K562 (cell line): Measurements from ENCODE around the gene ZNF300. TPM values are rescaled to one million over a fixed set of nuclear protein-coding genes. Genes with fewer than 3 reads are reported as not detected.

ENCODE experiments used
- AFF4 ChIP-seq: sonication (generic); formaldehyde crosslinking; IDR thresholded peaks from 2 replicates; pipeline ENCODE4 v1.8.0; 2023; ENCODE audit warnings: mild to moderate bottlenecking, missing genetic modification reagents
- ARID1B ChIP-seq: fragments of 450-650 bp; IDR thresholded peaks from 2 replicates; pipeline ENCODE4 v1.6.1; 2016; ENCODE audit warnings: antibody characterized with exemption, mild to moderate bottlenecking, inconsistent platforms
- ATF4 ChIP-seq: fragments of 450-650 bp; formaldehyde crosslinking; IDR thresholded peaks from 2 replicates; pipeline ENCODE4 v1.4.0; 2022; ENCODE audit warnings: mild to moderate bottlenecking, moderate library complexity
- BRD4 ChIP-seq: fragments of 200-600 bp; sonication (generic); IDR thresholded peaks from 2 replicates; pipeline ENCODE4 v1.6.1; 2017; ENCODE audit warnings: inconsistent platforms
- DMBX1 ChIP-seq: fragments of 250-450 bp; sonication (Bioruptor Pico); IDR thresholded peaks from 2 replicates; pipeline ENCODE4 v1.8.0; 2022; ENCODE audit warnings: inconsistent platforms, mild to moderate bottlenecking, moderate library complexity, borderline replicate concordance
- HNRNPLL ChIP-seq: fragments of 200-400 bp; formaldehyde crosslinking; IDR thresholded peaks from 2 replicates; pipeline ENCODE4 v1.6.1; 2017; ENCODE audit warnings: low read length, low read depth, mild to moderate bottlenecking; ENCODE audit not compliant: poor library complexity, severe bottlenecking
- KAT8 ChIP-seq: fragments of 450-650 bp; IDR thresholded peaks from 2 replicates; pipeline ENCODE4 v1.6.1; 2016; ENCODE audit warnings: low read depth, mild to moderate bottlenecking
- MAFK ChIP-seq: IDR thresholded peaks from 2 replicates; pipeline ENCODE4 v1.6.1; 2011; ENCODE audit warnings: low read length, improper control_type of control experiment
- MBD2 ChIP-seq: sonication (generic); IDR thresholded peaks from 2 replicates; pipeline ENCODE4 v1.6.1; 2016; ENCODE audit warnings: low read depth, borderline replicate concordance
- NUFIP1 ChIP-seq: fragments of 450-650 bp; IDR thresholded peaks from 2 replicates; pipeline ENCODE4 v1.6.1; 2018; ENCODE audit not compliant: partially characterized antibody
- PHB ChIP-seq: fragments of 250-450 bp; sonication (Bioruptor Pico); IDR thresholded peaks from 2 replicates; pipeline ENCODE4 v1.5.0; 2021
- PTTG1 ChIP-seq: fragments of 450-650 bp; IDR thresholded peaks from 2 replicates; pipeline ENCODE4 v1.6.1; 2016; ENCODE audit warnings: low read depth, mild to moderate bottlenecking, missing genetic modification characterization, missing compliant biosample characterization
- RBM22 ChIP-seq: fragments of 200-400 bp; formaldehyde crosslinking; IDR thresholded peaks from 2 replicates; pipeline ENCODE4 v1.6.1; 2018; ENCODE audit warnings: low read length, low read depth; ENCODE audit not compliant: poor library complexity, severe bottlenecking
- SAFB2 ChIP-seq: fragments of 200-400 bp; formaldehyde crosslinking; IDR thresholded peaks from 2 replicates; pipeline ENCODE4 v1.6.1; 2018; ENCODE audit warnings: borderline replicate concordance, low read length, low read depth, moderate library complexity; ENCODE audit not compliant: severe bottlenecking
- SIRT6 ChIP-seq: IDR thresholded peaks from one replicate; pipeline ENCODE4 v1.6.1; 2012; ENCODE audit warnings: low read depth, mild to moderate bottlenecking, control low read depth, inconsistent platforms, low read length, moderate library complexity
- THRB ChIP-seq: fragments of 450-650 bp; formaldehyde crosslinking; conservative IDR thresholded peaks from 2 replicates; pipeline ENCODE4 v1.4.0; 2022; ENCODE audit warnings: mild to moderate bottlenecking, missing genetic modification characterization
- TRIM24 ChIP-seq, 2 experiments: fragments of 450-650 bp; IDR thresholded peaks; 2 replicates each; pipeline ENCODE4 v1.6.1; 2016
- U2AF1 ChIP-seq: fragments of 200-400 bp; formaldehyde crosslinking; optimal IDR thresholded peaks from 2 replicates; pipeline ENCODE3; 2017; ENCODE audit warnings: mild to moderate bottlenecking, low read depth, low read length, moderate library complexity
- YBX1 ChIP-seq: fragments of 450-650 bp; IDR thresholded peaks from 2 replicates; pipeline ENCODE4 v1.7.1; 2016; ENCODE audit warnings: mild to moderate bottlenecking
- ZNF316 ChIP-seq: fragments of 450-650 bp; IDR thresholded peaks from 2 replicates; pipeline ENCODE4 v1.6.1; 2016
- ZNF445 ChIP-seq: fragments of 250-450 bp; sonication (Bioruptor Pico); IDR thresholded peaks from 2 replicates; pipeline ENCODE4 v1.4.0; 2020; ENCODE audit warnings: low read depth, mild to moderate bottlenecking, moderate library complexity
- polyA plus RNA-seq, 8 experiments: library from polyadenylated mRNA; depleted of rRNA in 4 of 8; stranded (reverse) in 5 of 8; unstranded in 3 of 8; fragments of >200 nt; fragmentation: Nextera tagmentation in 2 of 8; fragmentation: Illumina TruSeq in 1 of 8; extraction: Ambion mirVana in 2 of 8; extraction: Trizol in 1 of 8; gene quantifications; 2 replicates each; pipeline versions ENCODE4 v1.2.1 to v1.2.3, GENCODE V29; 2011 to 2014; ENCODE audit warnings: inconsistent platforms in 1 of 8, missing spikeins in 1 of 8
- total RNA-seq, 7 experiments: library from RNA; depleted of rRNA in 6 of 7; stranded (reverse); fragments of >200 nt in 6 of 7; fragmentation: Illumina TruSeq in 2 of 7; extraction: Trizol in 2 of 7; gene quantifications; 2 replicates each; pipeline versions ENCODE4 v1.2.1 to v1.2.3, GENCODE V29; 2011 to 2021; ENCODE audit warnings: low replicate concordance in 1 of 7

The ZNF300 gene
- total and polyA plus RNA-seq, 9 of the 15 experiments (the other 6 are each of a cell fraction or from before 2014, with no cell fraction given): 4.4 to 13.2 (median 11.1) TPM

GRCh38 chr5:150904479-150905311, at the start of gene ZNF300 (continued):
- peak; percentile 94 for TF ChIP-seq NUFIP1
- TF ChIP-seq KAT8: 0 out of 2 replicates have a peak, but pooled peaks have one; percentile 19
- peak; percentile 50; the same call in 1 of the 2 replicates for TF ChIP-seq THRB
- peak; percentile 99 for TF ChIP-seq MBD2
- TF ChIP-seq BRD4: peak; percentile 65; the same call in 1 of the 2 replicates
- TF ChIP-seq U2AF1: no peak
- no peak for TF ChIP-seq RBM22
- TF ChIP-seq ATF4 (CRISPR knock-in tag): no peak; the same call in 1 of the 2 replicates
- no peak for TF ChIP-seq SAFB2
- TF ChIP-seq ARID1B: no peak; the same call in 1 of the 2 replicates
- TF ChIP-seq DMBX1 (CRISPR knock-in tag): no peak; the same call in 1 of the 2 replicates
- peak; percentile 59; the same call in 1 of the 2 replicates for TF ChIP-seq AFF4 (CRISPR knock-in tag)
- TF ChIP-seq YBX1: no peak
- peak; percentile 15 to 49; a peak in 3 of 4 replicates for TF ChIP-seq TRIM24 (IDR thresholded peaks at IDR 0.05)
- no peak for TF ChIP-seq PHB (CRISPR knock-in tag)
- no peak for TF ChIP-seq ZNF445 (CRISPR knock-in tag)
- no peak for TF ChIP-seq ZNF316
- TF ChIP-seq SIRT6: no peak
- TF ChIP-seq HNRNPLL: peak; percentile 75
- TF ChIP-seq PTTG1 (tag): no peak
- TF ChIP-seq MAFK: peak; percentile 36; the same call in 1 of the 2 replicates
